C4-2B (cell line): Measurements from ENCODE around the gene ANKRD34A.

Experiments
- ZFX ChIP-seq: fragments of 450-650 bp; IDR thresholded peaks from 2 replicates; pipeline ENCODE4 v1.6.1; 2017
- TF ChIP-seq, protein P1 (sequence below): fragments of 450-650 bp; conservative IDR thresholded peaks from 2 replicates; pipeline ENCODE4 v1.5.1; 2017; ENCODE audit warnings: mild to moderate bottlenecking

DNA sequence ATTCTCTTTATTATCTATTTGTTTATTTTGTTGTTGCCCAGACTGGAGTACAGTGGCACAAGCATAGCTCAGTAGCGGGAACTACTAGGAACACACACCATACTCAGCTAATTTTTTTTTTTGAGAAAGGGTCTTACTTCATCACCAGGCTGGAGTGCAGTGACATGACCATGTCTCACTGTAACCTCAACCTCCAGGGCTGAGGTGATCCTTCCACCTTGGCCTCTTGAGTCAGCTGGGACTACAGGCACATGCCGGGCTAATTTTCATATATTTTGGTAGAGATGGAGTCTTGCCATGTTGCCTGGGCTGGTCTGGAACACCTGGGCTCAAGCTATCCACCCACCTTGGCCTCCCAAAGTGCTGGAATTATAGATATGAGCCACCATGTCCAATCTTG is 37.3 kb upstream of the ANKRD34A start:
- TF ChIP-seq, protein P1, sequence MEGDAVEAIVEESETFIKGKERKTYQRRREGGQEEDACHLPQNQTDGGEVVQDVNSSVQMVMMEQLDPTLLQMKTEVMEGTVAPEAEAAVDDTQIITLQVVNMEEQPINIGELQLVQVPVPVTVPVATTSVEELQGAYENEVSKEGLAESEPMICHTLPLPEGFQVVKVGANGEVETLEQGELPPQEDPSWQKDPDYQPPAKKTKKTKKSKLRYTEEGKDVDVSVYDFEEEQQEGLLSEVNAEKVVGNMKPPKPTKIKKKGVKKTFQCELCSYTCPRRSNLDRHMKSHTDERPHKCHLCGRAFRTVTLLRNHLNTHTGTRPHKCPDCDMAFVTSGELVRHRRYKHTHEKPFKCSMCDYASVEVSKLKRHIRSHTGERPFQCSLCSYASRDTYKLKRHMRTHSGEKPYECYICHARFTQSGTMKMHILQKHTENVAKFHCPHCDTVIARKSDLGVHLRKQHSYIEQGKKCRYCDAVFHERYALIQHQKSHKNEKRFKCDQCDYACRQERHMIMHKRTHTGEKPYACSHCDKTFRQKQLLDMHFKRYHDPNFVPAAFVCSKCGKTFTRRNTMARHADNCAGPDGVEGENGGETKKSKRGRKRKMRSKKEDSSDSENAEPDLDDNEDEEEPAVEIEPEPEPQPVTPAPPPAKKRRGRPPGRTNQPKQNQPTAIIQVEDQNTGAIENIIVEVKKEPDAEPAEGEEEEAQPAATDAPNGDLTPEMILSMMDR: no peak
- TF ChIP-seq ZFX: no peak
